Smooth muscle cell (in vitro differentiated cells): Measurements from ENCODE around the gene SLCO1B1. TPM values are rescaled to one million over a fixed set of nuclear protein-coding genes. Genes with fewer than 3 reads are reported as not detected.
A peak's percentile ranks its signal among the peaks of the same experiment; 100 is the strongest.

Experiments
- DNase-seq: peaks from one replicate; lab custom pipeline; 2025; ENCODE audit not compliant: unreplicated experiment; lab: John Stamatoyannopoulos, UW
- H2AFZ ChIP-seq: fragments of 200-600 bp; sonication (generic); 2 replicates; pipeline ENCODE4 v1.6.0; 2016; ENCODE audit warnings: antibody characterized with exemption, low read depth, mild to moderate bottlenecking
- H3F3A ChIP-seq: fragments of 200-600 bp; sonication (generic); 2 replicates; pipeline ENCODE4 v1.6.0; 2017; ENCODE audit warnings: antibody characterized with exemption, low read depth
- H3K27ac ChIP-seq: fragments of 200-600 bp; sonication (generic); 2 replicates; pipeline ENCODE4 v1.5.1; 2016; ENCODE audit warnings: low read depth, mild to moderate bottlenecking
- H3K27me3 ChIP-seq: fragments of 200-600 bp; sonication (generic); 2 replicates; pipeline ENCODE4 v1.6.1; 2016; ENCODE audit warnings: low read depth, mild to moderate bottlenecking
- H3K36me3 ChIP-seq: fragments of 200-600 bp; sonication (generic); 2 replicates; pipeline ENCODE4 v1.5.1; 2016; ENCODE audit warnings: low read depth
- H3K4me1 ChIP-seq: fragments of 200-600 bp; sonication (generic); 2 replicates; pipeline ENCODE4 v1.5.1; 2016; ENCODE audit warnings: low read depth
- H3K4me2 ChIP-seq: fragments of 200-600 bp; sonication (generic); 2 replicates; pipeline ENCODE4 v1.6.0; 2016; ENCODE audit warnings: mild to moderate bottlenecking
- H3K4me3 ChIP-seq: fragments of 200-600 bp; sonication (generic); 2 replicates; pipeline ENCODE4 v1.5.1; 2016; ENCODE audit warnings: mild to moderate bottlenecking
- H3K79me2 ChIP-seq: fragments of 200-600 bp; sonication (generic); 2 replicates; pipeline ENCODE4 v1.6.0; 2016; ENCODE audit warnings: low read depth, mild to moderate bottlenecking
- H3K9ac ChIP-seq: fragments of 200-600 bp; sonication (generic); 2 replicates; pipeline ENCODE4 v1.6.0; 2016; ENCODE audit warnings: low read depth
- H3K9me3 ChIP-seq: fragments of 200-600 bp; sonication (generic); replicated peaks from 2 replicates; pipeline ENCODE4 v1.5.1; 2016; ENCODE audit warnings: low read depth
- H4K20me1 ChIP-seq: fragments of 200-600 bp; sonication (generic); 2 replicates; pipeline ENCODE4 v1.6.0; 2016; ENCODE audit warnings: low read depth
- CTCF ChIP-seq: fragments of 200-600 bp; sonication (generic); IDR thresholded peaks from 2 replicates; pipeline ENCODE4 v1.5.1; 2017; ENCODE audit warnings: borderline replicate concordance, mild to moderate bottlenecking, antibody characterized with exemption; ENCODE audit not compliant: insufficient read depth, poor library complexity, severe bottlenecking
- WGBS: methylation state at CpG from one replicate; pipeline ENCODE4 v1.1.7; 2016; ENCODE audit warnings: low lambda C conversion rate; 5-methylcytosine and 5-hydroxymethylcytosine counted together
- polyA plus RNA-seq: library from polyadenylated mRNA; unstranded; fragments of >200 nt; fragmentation: Nextera tagmentation; extraction: Ambion mirVana; gene quantifications from 2 replicates; pipeline ENCODE4 v1.2.1, GENCODE V29; 2016
- total RNA-seq: library from RNA; depleted of rRNA; stranded (reverse); fragments of >200 nt; gene quantifications from 2 replicates; pipeline ENCODE4 v1.2.3, GENCODE V29; 2014

SLCO1B1 gene
- total and polyA plus RNA-seq, 2 experiments from 2014 or later = not detected

GRCh38 chr12:21155522-21156351 lies 24.7 kb downstream of the SLCO1B1 start:
- H3K27ac ChIP-seq = no peak overlapping the region
- no peaks in the 10 kb centered on the region for H3K4me1 ChIP-seq
- TF ChIP-seq CTCF = no peak
- H3K79me2 ChIP-seq = no peaks in the 10 kb centered on the region
- no peaks in the 10 kb centered on the region for H3F3A ChIP-seq
- no peak overlapping the region for H3K9ac ChIP-seq
- DNase-seq = no peak
- 78% methylated on average over 3 of the region's 3 CpGs for whole genome bisulfite sequencing
- no peaks in the 10 kb centered on the region for H3K9me3 ChIP-seq
- H3K4me3 ChIP-seq = no peak overlapping the region
- no peaks in the 10 kb centered on the region for H3K27me3 ChIP-seq
- H4K20me1 ChIP-seq = no peaks in the 10 kb centered on the region
- no peak overlapping the region for H3K4me2 ChIP-seq
- H3K36me3 ChIP-seq = no peaks in the 10 kb centered on the region
- H2AFZ ChIP-seq = no peak overlapping the region

DNA sequence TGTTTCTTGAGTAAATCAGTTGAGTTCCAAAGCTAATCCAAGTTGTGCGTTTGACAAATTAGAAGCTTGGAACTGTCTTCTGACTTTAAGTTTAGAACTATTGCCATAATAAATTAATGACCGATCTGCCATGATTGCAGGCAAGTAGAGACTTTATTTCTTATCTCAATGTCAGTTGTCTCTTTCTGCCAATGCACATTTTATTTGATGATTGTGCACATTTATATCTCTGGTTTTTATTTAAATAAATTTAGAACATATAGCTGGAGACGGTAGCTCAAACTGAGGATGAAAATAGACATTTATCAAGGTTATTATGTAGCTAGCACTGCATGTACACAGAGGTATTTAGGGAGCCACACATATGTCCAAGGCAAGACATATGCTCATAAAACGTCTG lies 34.1 kb downstream of the SLCO1B1 start:
- no peak overlapping the region for H3K27ac ChIP-seq
- H3K4me3 ChIP-seq = no peak overlapping the region
- no peak for DNase-seq
- H2AFZ ChIP-seq = no peak overlapping the region
- no peaks in the 10 kb centered on the region for H3K4me1 ChIP-seq
- no peak overlapping the region for H3K4me2 ChIP-seq
- no peaks in the 10 kb centered on the region for H3K36me3 ChIP-seq
- no peak for TF ChIP-seq CTCF
- WGBS = 80% methylated on average over 4 of the region's 4 CpGs
- no peak overlapping the region for H3K9ac ChIP-seq
- no peaks in the 10 kb centered on the region for H3K79me2 ChIP-seq
- no peaks in the 10 kb centered on the region for H4K20me1 ChIP-seq
- no peaks in the 10 kb centered on the region for H3K27me3 ChIP-seq
- H3K9me3 ChIP-seq = no peaks in the 10 kb centered on the region
- no peaks in the 10 kb centered on the region for H3F3A ChIP-seq

- WGBS = 40% methylated on average over 3 of the region's 3 CpGs
- no peaks in the 10 kb centered on the region for H3K4me1 ChIP-seq
- H3K79me2 ChIP-seq = no peaks in the 10 kb centered on the region
- no peaks in the 10 kb centered on the region for H3F3A ChIP-seq
- no peaks in the 10 kb centered on the region for H3K36me3 ChIP-seq
- no peak overlapping the region for H3K4me3 ChIP-seq
- no peak overlapping the region for H3K27ac ChIP-seq
- H3K27me3 ChIP-seq = no peaks in the 10 kb centered on the region
- H4K20me1 ChIP-seq = no peaks in the 10 kb centered on the region
- no peaks in the 10 kb centered on the region for H3K9me3 ChIP-seq
- TF ChIP-seq CTCF = peak; percentile 80
- H2AFZ ChIP-seq = no peak overlapping the region
- DNase-seq = no peak
- no peak overlapping the region for H3K4me2 ChIP-seq
- no peak overlapping the region for H3K9ac ChIP-seq
Measured at GRCh38 chr12:21169878-21170472, 39.0 kb downstream of the SLCO1B1 start.
